Mucosa of descending colon (tissue), 3 donors: ENCODE data around the gene SLC2A1. TPM values are rescaled to one million over a fixed set of nuclear protein-coding genes. Genes with fewer than 3 reads are reported as not detected.

ENCODE experiments used
- ATAC-seq: fragments of 200-7000 bp; cut with Tn5 transposase; one replicate; pipeline ENCODE4 v1.9.1; 2020; ENCODE audit warnings: mild to moderate bottlenecking, moderate library complexity
- DNase-seq, 3 donors: peaks; one replicate each; pipeline ENCODE4 v3.0.0-alpha.2; 2020
- H3K36me3 ChIP-seq: fragments of 200-600 bp; one replicate; pipeline ENCODE4 v1.8.0; 2021; ENCODE audit warnings: low read depth, mild to moderate bottlenecking
- H3K4me1 ChIP-seq: fragments of 200-600 bp; one replicate; pipeline ENCODE4 v1.8.0; 2021; ENCODE audit warnings: low read depth, mild to moderate bottlenecking
- H3K4me3 ChIP-seq: fragments of 200-600 bp; one replicate; pipeline ENCODE4 v1.8.0; 2021; ENCODE audit warnings: mild to moderate bottlenecking
- H3K9me3 ChIP-seq: fragments of 200-600 bp; one replicate; pipeline ENCODE4 v1.8.0; 2021; ENCODE audit warnings: mild to moderate bottlenecking
- CTCF ChIP-seq: fragments of 200-600 bp; IDR thresholded peaks from one replicate; pipeline ENCODE4 v1.8.0; 2022; ENCODE audit warnings: antibody characterized with exemption, mild to moderate bottlenecking
- intact Hi-C, 2 donors: fragments of 100-400 bp; cut with DNase I in 1 of 2; cut with micrococcal nuclease in 1 of 2; formaldehyde crosslinking; loops; one replicate each; pipeline versions ENCODE4 v1.11.0 to v1.11.1; 2022; cut with DNase I, micrococcal nuclease
- total RNA-seq, 3 donors: library from RNA; stranded (reverse); fragmentation: NEBNext Ultra II Directional in 2 of 3; extraction: Animal tissue kit (Norgen Biotek cat#: 25700) in 2 of 3; gene quantifications; one replicate each; pipeline versions ENCODE4 v1.2.1 to v1.2.4, GENCODE V29; 2021 to 2023
- donor health status: DM: no; HTN: no; CAD: no; lungs with moderate emphysema.
- donor health status: DM: no; HTN: no; CAD: no.
- donor health status: DM: no; HTN: yes; CAD: no.

Gene SLC2A1
- total RNA-seq, 3 donors from 2014 or later: 36.0 to 81.2 (median 74.3) TPM

GRCh38 chr1:42961312-42962091 lies 2.8 kb upstream of the SLC2A1 start:
- peaks cover 4% of the 10 kb centered on the region for H3K4me1 ChIP-seq
- intact Hi-C loops: no loop called here
- H3K4me3 ChIP-seq: no peak overlapping the region
- peak in 1 of 3 donors; percentile 12 for DNase-seq
- ATAC-seq: no peak
- no peak for TF ChIP-seq CTCF
- H3K36me3 ChIP-seq: no peaks in the 10 kb centered on the region
- no peaks in the 10 kb centered on the region for H3K9me3 ChIP-seq

GRCh38 chr1:42960566-42961311 lies 2.1 kb upstream of the SLC2A1 start:
- Histone ChIP-seq H3K36me3 (no peaks in the 10 kb centered on the region), H3K4me1 (peaks cover 4% of the 10 kb centered on the region), H3K4me3 (no peak overlapping the region), H3K9me3 (no peaks in the 10 kb centered on the region)
- intact Hi-C loops: no loop called here
- no peak for ATAC-seq
- no peak for TF ChIP-seq CTCF
- peak in 1 of 3 donors; percentile 26 for DNase-seq

DNA sequence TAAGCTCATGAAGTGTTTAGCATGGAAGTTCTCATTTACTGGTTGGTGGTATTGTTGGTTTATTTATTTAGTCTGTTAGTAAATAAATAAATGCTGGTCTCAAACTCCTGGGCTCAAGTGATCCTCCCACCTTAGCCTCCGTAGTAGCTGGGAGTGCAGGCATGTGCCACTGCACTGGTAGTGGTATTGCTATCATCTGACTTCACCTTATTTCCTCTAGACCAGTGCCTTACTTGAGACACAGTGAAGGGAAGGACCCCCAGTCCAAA lies 1.4 kb upstream of the SLC2A1 start:
- H3K4me3 ChIP-seq: no peak overlapping the region
- DNase-seq (no peak), ATAC-seq (no peak)
- H3K9me3 ChIP-seq: no peaks in the 10 kb centered on the region
- no peaks in the 10 kb centered on the region for H3K36me3 ChIP-seq
- intact Hi-C loops: no loop called here
- H3K4me1 ChIP-seq: peaks cover 4% of the 10 kb centered on the region
- TF ChIP-seq CTCF: no peak

GRCh38 chr1:42957880-42958487 lies 684 bp downstream of the SLC2A1 start:
- intact Hi-C loops: no loop called here
- no peak for TF ChIP-seq CTCF
- peak; percentile 62 for ATAC-seq
- peak overlapping the region; percentile 69 for H3K4me3 ChIP-seq
- peaks cover 5% of the 10 kb centered on the region for H3K4me1 ChIP-seq
- H3K9me3 ChIP-seq: no peaks in the 10 kb centered on the region
- peak; percentile 53 to 79 (median 79) for DNase-seq
- no peaks in the 10 kb centered on the region for H3K36me3 ChIP-seq

DNA sequence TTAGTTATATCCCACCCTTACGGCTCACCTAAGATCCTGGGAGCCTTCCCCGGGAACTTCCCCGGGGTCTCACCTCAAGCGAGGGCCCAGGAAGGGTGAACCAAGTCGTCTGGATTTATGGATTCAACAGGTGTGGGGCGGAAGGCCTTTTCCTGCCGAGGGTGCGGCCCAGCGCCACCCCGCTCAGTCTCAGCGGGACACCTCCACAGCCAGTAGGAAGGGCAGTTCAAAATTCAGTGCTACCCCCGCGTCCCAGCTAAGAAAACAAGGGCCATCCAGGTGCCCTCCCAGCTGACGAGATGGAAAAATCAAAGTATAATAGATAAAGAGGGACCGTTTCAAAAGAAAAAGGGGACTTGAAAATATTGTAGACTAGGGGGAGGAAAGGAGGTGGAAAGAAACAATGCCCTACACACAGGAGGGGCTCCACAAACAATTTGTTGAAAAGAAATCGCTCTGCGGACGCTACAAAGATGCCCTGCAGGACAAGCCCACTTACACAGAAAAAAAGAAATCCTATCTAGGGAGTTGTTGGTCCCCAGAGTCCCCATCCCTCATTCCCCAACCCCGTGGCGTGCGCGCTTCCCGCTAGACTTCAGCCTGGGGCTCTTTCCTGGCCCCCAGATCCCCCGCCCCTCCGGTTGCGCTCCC lies 1.3 kb downstream of the SLC2A1 start:
- DNase-seq (peak in 2 of 3 donors; percentile 71 to 73), ATAC-seq (peak; percentile 37)
- H3K4me3 ChIP-seq: peak overlapping the region; percentile 69

More for the DNA sequence above, 1.3 kb downstream of the SLC2A1 start:
- intact Hi-C loops: no loop called here
- Histone ChIP-seq H3K4me1 (peaks cover 10% of the 10 kb centered on the region), H3K36me3 (no peaks in the 10 kb centered on the region), H3K9me3 (no peaks in the 10 kb centered on the region)
- no peak for TF ChIP-seq CTCF
